OCI-LY1 (cell line): ENCODE data around the gene PACSIN2.

Experiments
- H2AFZ ChIP-seq: fragments of 200-600 bp; sonication (generic), shearing (Covaris generic); 2 replicates; pipeline ENCODE4 v1.6.0; 2014; ENCODE audit warnings: antibody characterized with exemption, mild to moderate bottlenecking, low read length
- H3F3A ChIP-seq: fragments of 200-600 bp; sonication (generic), shearing (Covaris generic); 2 replicates; pipeline ENCODE4 v1.6.0; 2014; ENCODE audit warnings: mild to moderate bottlenecking, antibody characterized with exemption, low read length, moderate library complexity; ENCODE audit not compliant: insufficient read depth
- H3K27ac ChIP-seq: fragments of 200-600 bp; sonication (generic); 2 replicates; pipeline ENCODE4 v1.5.1; 2014; ENCODE audit warnings: low read length, mixed run types, mild to moderate bottlenecking, low read depth; ENCODE audit not compliant: poor library complexity, severe bottlenecking
- H3K27me3 ChIP-seq: fragments of 200-600 bp; sonication (generic); 2 replicates; pipeline ENCODE4 v1.6.0; 2014; ENCODE audit warnings: antibody characterized with exemption, mild to moderate bottlenecking, low read length, moderate library complexity; ENCODE audit not compliant: insufficient read depth
- H3K36me3 ChIP-seq: fragments of 200-600 bp; sonication (generic); 2 replicates; pipeline ENCODE4 v1.6.1; 2014; ENCODE audit warnings: mild to moderate bottlenecking, antibody characterized with exemption, low read length, moderate library complexity, mixed read lengths; ENCODE audit not compliant: insufficient read depth
- H3K4me1 ChIP-seq: fragments of 200-600 bp; sonication (generic); 2 replicates; pipeline ENCODE4 v1.5.1; 2014; ENCODE audit warnings: mild to moderate bottlenecking, low read length, moderate library complexity; ENCODE audit not compliant: insufficient read depth, severe bottlenecking
- H3K4me2 ChIP-seq: fragments of 200-600 bp; sonication (generic), shearing (Covaris generic); 2 replicates; pipeline ENCODE4 v1.6.1; 2014; ENCODE audit warnings: low read length
- H3K4me3 ChIP-seq: fragments of 200-600 bp; sonication (generic); 2 replicates; pipeline ENCODE4 v1.5.1; 2014; ENCODE audit warnings: low read length, low read depth, mild to moderate bottlenecking, mixed read lengths; ENCODE audit not compliant: poor library complexity, severe bottlenecking
- H3K79me2 ChIP-seq: fragments of 200-600 bp; shearing (Covaris generic); 2 replicates; pipeline ENCODE4 v1.6.1; 2016; ENCODE audit warnings: mixed run types, low read length, mixed read lengths; ENCODE audit not compliant: insufficient read depth
- H3K9ac ChIP-seq: fragments of 200-600 bp; sonication (generic), shearing (Covaris generic); 2 replicates; pipeline ENCODE4 v1.6.1; 2014; ENCODE audit warnings: mild to moderate bottlenecking, low read length, mixed read lengths
- H3K9me2 ChIP-seq: fragments of 200-600 bp; sonication (generic), shearing (Covaris generic); 2 replicates; pipeline ENCODE4 v1.6.1; 2014; ENCODE audit warnings: low read depth, mild to moderate bottlenecking, low read length, mixed read lengths
- H3K9me3 ChIP-seq: fragments of 200-600 bp; shearing (Covaris generic); 2 replicates; pipeline ENCODE4 v1.6.1; 2014; ENCODE audit warnings: low read length, mixed read lengths
- H4K20me1 ChIP-seq: fragments of 200-600 bp; sonication (generic), shearing (Covaris generic); 2 replicates; pipeline ENCODE4 v1.6.0; 2016; ENCODE audit warnings: mild to moderate bottlenecking, low read length; ENCODE audit not compliant: insufficient read depth
- CTCF ChIP-seq: fragments of 200-600 bp; sonication (generic), shearing (Covaris generic); IDR thresholded peaks from 2 replicates; pipeline ENCODE4 v1.5.1; 2017; ENCODE audit warnings: mild to moderate bottlenecking, antibody characterized with exemption, low read length, moderate library complexity, mixed read lengths
- EZH2 ChIP-seq: fragments of 200-600 bp; sonication (generic), shearing (Covaris generic); IDR thresholded peaks from 2 replicates; pipeline ENCODE4 v1.8.0; 2017; ENCODE audit warnings: borderline replicate concordance, mixed run types, mild to moderate bottlenecking, antibody characterized with exemption, low read length, moderate library complexity, mixed read lengths

PACSIN2 gene

DNA sequence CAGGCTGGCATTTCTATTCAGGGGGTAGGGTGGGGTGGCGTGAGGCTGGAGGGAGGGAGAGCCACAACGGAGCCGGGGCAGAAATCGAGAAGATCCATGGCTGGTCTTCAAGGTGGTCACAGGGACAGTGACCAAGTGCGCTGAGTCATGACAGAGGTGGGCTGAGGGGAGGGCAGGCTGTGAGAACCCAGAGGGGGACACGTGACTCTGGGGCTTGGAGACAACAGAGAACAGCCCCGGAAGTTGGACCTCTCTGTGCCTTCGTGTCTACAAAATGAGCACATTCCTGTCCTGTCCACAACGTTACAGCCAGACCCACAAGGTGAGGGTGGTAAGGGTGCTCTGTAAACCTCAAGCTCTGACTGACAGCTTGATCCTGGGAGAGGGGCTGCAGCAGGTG lies 122.8 kb downstream of the PACSIN2 start:
- Histone ChIP-seq H3K36me3 (no peaks in the 10 kb centered on the region), H3K4me2 (no peak overlapping the region), H3F3A (no peaks in the 10 kb centered on the region), H3K27ac (no peak overlapping the region), H3K79me2 (no peaks in the 10 kb centered on the region), H4K20me1 (no peaks in the 10 kb centered on the region), H3K9me3 (no peaks in the 10 kb centered on the region), H3K9me2 (no peaks in the 10 kb centered on the region), H3K27me3 (no peaks in the 10 kb centered on the region), H3K4me1 (peaks cover 22% of the 10 kb centered on the region), H3K4me3 (no peak overlapping the region), H3K9ac (no peak overlapping the region), H2AFZ (no peak overlapping the region)
- TF ChIP-seq CTCF: no peak

DNA sequence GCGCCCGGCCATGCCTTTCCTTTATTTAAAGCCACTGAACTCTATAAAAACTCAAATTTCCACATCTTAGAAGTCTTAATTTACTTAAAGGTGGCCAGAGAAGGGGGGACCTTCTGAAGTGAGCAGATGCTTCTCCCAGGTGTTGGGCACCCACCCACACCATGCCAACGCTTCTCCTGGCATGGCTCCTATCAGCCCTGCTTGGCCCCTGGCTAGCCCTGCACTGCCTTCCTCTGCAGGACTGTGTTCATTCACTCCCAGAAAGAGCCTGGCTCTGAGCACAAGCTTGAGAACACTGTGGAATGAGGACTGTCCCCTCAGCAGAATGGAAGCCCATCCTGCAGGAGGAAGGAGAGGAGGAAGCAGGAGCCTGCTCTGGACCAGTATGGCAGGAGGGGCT lies 123.3 kb downstream of the PACSIN2 start:
- Histone ChIP-seq H3K27ac (no peak overlapping the region), H3K9me3 (no peaks in the 10 kb centered on the region), H3K27me3 (no peaks in the 10 kb centered on the region), H3K9me2 (no peaks in the 10 kb centered on the region), H3K36me3 (no peaks in the 10 kb centered on the region), H3K4me1 (peaks cover 22% of the 10 kb centered on the region), H3K4me3 (no peak overlapping the region), H3K9ac (no peak overlapping the region), H3K4me2 (no peak overlapping the region), H3K79me2 (no peaks in the 10 kb centered on the region), H3F3A (no peaks in the 10 kb centered on the region), H2AFZ (no peak overlapping the region), H4K20me1 (no peaks in the 10 kb centered on the region)
- TF ChIP-seq CTCF (no peak), EZH2 (no peak)

DNA sequence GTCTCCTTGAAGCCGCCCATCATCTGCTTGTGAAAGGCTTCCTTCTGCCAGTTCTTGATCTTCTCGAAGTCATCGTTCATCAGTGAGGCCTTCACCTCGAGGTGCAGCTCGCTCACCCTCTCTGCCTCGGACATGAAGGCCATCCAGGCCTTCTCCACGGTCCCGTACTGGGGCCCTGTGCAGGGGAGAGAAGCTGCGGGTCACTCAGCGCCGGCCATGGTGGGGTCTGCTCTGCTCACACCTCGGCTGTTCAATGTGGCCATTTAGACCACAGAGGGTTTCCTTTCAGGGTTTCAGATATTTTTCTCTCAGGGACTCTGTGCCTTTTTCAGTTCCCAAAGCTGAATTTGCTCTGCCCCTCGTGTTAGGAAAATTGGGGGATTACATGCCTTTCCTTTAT lies 123.9 kb downstream of the PACSIN2 start:
- Histone ChIP-seq H3F3A (no peaks in the 10 kb centered on the region), H3K79me2 (no peaks in the 10 kb centered on the region), H2AFZ (no peak overlapping the region), H3K4me1 (peaks cover 22% of the 10 kb centered on the region), H3K4me2 (no peak overlapping the region), H3K36me3 (no peaks in the 10 kb centered on the region), H4K20me1 (no peaks in the 10 kb centered on the region), H3K9me2 (no peaks in the 10 kb centered on the region), H3K27me3 (no peaks in the 10 kb centered on the region), H3K9ac (no peak overlapping the region), H3K4me3 (no peak overlapping the region), H3K9me3 (no peaks in the 10 kb centered on the region), H3K27ac (no peak overlapping the region)
- TF ChIP-seq CTCF (no peak), EZH2 (no peak)
